Smooth muscle cell of the brain vasculature (primary cell): ENCODE results near the gene PLEKHD1.
"Not testable (repeated sequence)": the region's sequence is repeated elsewhere in the genome, so short reads cannot be mapped to it uniquely, and the experiment has no call there.

Source experiments
- DNase-seq: peaks from one replicate; pipeline ENCODE4 v3.0.0-alpha.2; 2012; ENCODE audit warnings: low read depth, low spot score

The PLEKHD1 gene

GRCh38 chr14:69481815-69482568, 2.5 kb upstream of the PLEKHD1 start:
- DNase-seq = no peak

- DNase-seq = no peak
Measured at GRCh38 chr14:69483765-69484443, 624 bp upstream of the PLEKHD1 start.

- DNase-seq = no peak
Measured at GRCh38 chr14:69485315-69485660, 760 bp downstream of the PLEKHD1 start.

- no peak for DNase-seq
Measured at GRCh38 chr14:69485701-69486100, 1.2 kb downstream of the PLEKHD1 start.

GRCh38 chr14:69487226-69487625, 2.7 kb downstream of the PLEKHD1 start:
- no peak for DNase-seq

- no peak for DNase-seq
Measured at GRCh38 chr14:69487771-69488170, 3.2 kb downstream of the PLEKHD1 start.

- no peak for DNase-seq
Measured at GRCh38 chr14:69489495-69489894, 5.0 kb downstream of the PLEKHD1 start.

GRCh38 chr14:69490219-69490918, 5.8 kb downstream of the PLEKHD1 start:
- no peak for DNase-seq

- DNase-seq = no peak
Measured at GRCh38 chr14:69491193-69491592, 6.7 kb downstream of the PLEKHD1 start.

GRCh38 chr14:69493038-69493437, 8.5 kb downstream of the PLEKHD1 start:
- no peak for DNase-seq

- no peak for DNase-seq
Measured at GRCh38 chr14:69493791-69494190, 9.3 kb downstream of the PLEKHD1 start.

- DNase-seq = no peak
Measured at GRCh38 chr14:69495341-69495921, 10.9 kb downstream of the PLEKHD1 start.

- DNase-seq = not testable (repeated sequence)
Measured at GRCh38 chr14:69497866-69498265, 13.3 kb downstream of the PLEKHD1 start.

GRCh38 chr14:69498286-69498685, 13.8 kb downstream of the PLEKHD1 start:
- DNase-seq = not testable (repeated sequence)

GRCh38 chr14:69499436-69499835, 14.9 kb downstream of the PLEKHD1 start:
- no peak for DNase-seq

- no peak for DNase-seq
Measured at GRCh38 chr14:69500096-69500495, 15.6 kb downstream of the PLEKHD1 start.

GRCh38 chr14:69500736-69501135, 16.2 kb downstream of the PLEKHD1 start:
- DNase-seq = no peak

GRCh38 chr14:69501423-69501838, 16.9 kb downstream of the PLEKHD1 start:
- no peak for DNase-seq

GRCh38 chr14:69504775-69505174, 20.2 kb downstream of the PLEKHD1 start:
- DNase-seq = no peak

GRCh38 chr14:69505338-69506240, 21.1 kb downstream of the PLEKHD1 start:
- no peak for DNase-seq

- no peak for DNase-seq
Measured at GRCh38 chr14:69506241-69506595, 21.7 kb downstream of the PLEKHD1 start.
